GM18867 (cell line): ENCODE results near the gene TMEM98.
"Not testable (repeated sequence)": the region's sequence is repeated elsewhere in the genome, so short reads cannot be mapped to it uniquely, and the experiment has no call there.

ENCODE experiments used
- ATAC-seq: cut with Tn5 transposase; IDR thresholded peaks from one replicate; pipeline ENCODE4 v1.9.1; 2021; ENCODE audit warnings: mild to moderate bottlenecking, moderate library complexity; ENCODE audit not compliant: unreplicated experiment

The TMEM98 gene

DNA sequence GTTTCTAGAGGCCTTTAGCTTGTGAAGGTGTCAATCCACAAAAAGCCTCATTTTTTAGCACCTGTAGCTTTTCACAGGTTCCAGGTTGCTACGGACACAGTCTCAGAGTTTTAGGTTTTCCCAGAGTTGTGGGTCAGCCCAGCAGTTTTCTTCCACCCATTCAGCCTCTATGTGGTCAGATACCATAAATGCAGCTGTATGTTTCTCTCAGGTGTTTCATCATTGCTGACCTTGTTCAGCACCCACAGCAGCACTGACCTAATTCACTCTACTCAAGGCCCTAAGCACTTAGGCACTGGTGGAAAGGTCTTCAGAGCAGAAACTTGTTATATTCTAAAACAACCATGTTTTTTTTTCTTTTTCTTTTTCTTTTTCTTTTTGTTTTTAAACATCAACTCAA is 48.7 kb downstream of the TMEM98 start:
- no peak for ATAC-seq

DNA sequence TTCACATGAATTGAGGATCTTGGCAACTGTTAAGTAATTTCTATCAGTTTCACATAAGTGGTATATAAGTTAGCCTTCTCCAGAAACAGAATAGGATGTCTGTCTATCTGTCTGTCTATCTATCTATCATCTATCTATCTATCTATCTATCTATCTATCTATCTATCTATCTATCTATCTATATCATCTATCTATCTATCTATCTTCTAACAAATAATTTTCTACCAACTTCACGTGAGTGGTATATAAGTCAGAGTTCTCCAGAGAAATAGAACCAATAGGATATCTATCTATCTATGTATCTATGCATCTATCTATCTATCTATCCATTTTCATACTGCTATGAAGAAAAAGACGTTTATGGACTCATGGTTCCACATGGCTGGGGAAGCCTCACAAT is 52.3 kb downstream of the TMEM98 start:
- no peak for ATAC-seq

DNA sequence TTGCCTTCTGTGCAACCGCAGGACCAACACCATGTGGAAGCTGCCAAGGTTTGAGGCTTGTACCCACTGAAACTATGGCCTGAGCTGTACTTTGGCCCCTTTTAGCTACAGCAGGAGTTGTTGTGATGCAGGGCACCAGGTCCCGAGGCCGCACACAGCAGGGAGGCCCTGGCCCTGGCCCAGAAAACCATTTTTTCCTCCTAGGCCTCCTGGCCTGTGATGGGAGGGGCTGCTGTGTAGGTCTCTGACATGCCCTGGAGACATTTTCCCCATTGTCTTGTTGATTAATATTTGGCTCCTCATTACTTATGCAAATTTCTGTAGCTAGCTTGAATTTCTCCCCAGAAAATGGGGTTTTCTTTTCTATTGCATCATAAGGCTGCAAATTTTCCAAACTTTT is 53.7 kb downstream of the TMEM98 start:
- not testable (repeated sequence) for ATAC-seq

DNA sequence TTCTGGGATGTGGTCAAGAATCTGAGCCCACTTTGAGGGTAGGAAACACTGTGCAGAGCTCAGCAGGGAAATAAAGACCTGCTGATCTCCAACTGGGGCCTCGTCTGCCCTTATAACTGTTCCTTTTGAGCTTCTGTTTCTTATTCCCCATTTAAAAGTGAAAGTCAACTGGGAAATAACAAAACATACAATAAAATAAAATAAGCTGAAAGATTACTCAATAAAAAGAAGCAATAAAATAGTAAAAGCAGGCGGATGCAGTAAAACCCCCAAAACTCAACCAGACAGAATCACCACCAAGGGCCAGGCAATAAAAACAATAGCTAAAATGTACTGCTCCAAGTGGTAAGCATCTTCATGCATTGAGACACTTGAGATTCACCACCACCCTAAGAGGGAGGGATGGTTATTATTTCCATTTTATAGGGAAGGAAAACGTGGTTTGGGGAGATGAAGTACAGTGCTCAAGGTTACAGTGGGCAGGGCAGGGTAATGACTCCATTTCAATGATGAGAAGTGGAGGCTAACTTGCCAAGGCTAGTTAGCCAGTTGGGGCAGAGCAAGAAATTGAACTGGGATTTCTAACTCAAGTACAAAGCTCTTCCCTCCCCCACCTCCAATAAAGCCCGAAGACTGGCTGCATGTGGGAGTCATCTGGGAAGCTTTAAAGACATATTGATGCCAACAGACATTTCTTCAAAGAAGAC is 57.2 kb downstream of the TMEM98 start:
- ATAC-seq = no peak

DNA sequence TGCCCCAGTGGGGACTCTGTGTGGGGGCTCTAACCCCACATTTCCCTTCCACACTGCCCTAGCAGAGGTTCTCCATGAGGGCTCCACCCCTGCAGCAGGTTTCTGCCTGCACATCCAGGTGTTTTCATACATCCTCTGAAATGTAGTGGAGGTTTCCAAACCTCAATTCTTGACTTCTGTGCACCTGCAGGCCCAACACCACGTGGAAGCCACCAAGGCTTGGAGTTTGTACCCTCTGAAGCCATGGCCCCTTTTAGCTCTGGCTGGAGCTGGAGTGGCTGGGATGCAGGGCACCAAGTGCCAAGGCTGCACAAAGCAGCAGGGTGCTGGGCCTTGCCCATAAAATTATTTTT is 59.5 kb downstream of the TMEM98 start:
- not testable (repeated sequence) for ATAC-seq

DNA sequence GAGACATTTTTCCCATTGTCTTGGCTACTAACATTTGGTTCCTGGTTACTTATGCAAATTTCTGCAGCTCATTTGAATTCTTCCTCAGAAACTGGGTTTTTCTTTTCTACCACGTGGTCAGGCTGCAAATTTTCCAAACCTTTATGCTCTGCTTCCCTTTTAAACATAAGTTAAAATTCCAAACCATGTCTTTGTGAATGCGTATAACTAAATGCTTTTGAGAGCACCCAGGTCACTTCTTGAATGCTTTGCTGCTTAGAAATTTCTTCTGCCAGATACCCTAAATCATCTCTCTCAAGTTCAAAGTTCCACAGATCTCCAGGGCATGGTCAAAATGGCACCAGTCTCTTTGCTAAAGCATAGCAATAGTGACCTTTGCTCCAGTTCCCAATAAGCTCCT is 59.9 kb downstream of the TMEM98 start:
- not testable (repeated sequence) for ATAC-seq

DNA sequence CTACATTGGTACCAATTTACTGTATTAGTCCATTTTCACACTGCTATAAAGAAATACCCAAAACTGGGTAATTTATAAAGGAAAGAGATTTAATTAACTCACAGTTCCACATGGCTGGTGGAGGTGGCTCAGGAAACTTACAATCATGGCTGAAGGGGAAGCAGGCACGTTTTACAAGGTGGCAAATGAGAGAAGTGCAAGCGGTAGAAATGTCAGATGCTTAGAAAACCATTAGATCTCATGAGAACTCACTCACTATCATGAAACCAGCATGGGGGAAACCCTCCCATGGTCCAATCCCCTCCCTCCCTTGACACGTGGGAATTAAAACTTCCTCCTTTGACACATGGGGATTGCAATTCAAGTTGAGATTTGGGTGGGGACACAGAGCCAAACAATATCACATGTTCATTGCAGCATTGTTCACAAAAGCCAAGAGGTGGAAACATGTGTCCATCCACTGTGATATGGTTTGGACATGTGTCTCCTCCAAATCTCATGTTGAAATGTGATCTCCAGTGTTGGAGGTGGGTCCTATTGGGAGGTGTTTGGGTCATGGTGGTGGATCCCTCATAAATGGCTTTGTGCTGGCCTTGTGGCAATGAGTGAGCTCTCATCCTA is 60.6 kb downstream of the TMEM98 start:
- no peak for ATAC-seq

DNA sequence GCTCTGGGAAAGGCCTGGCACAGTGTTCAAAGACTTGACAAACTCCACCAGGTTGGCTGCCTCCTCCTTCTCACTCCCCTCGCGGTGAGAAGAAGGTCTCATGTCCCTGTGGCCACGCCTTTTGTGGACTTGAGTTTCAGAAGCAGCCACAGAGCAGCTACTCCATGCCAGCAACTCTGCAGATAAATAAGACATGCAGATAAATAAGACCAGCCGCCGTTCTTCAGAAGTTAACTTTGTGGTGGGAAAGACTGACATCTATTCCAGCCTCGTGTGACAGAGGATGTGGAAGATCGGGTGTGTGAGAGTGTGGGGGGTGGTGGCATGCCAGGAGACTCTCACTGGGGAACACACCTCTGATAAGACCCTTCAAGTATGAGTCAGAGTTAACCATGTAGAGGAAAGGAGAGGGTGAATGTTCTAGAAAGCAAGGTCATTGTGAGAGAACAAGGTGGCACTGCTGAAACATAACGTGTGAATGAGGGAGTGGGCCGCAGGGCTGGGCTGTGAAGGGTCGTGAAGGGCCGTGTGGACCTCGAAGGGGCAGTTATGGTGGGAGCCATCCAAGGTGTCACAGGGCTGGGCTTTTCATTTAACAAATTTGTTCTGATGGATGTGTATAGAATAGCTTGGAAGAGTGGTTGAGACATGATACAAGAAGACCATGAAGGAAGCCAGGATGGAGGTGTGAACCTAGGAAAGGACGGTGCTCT is 64.5 kb downstream of the TMEM98 start:
- no peak for ATAC-seq

DNA sequence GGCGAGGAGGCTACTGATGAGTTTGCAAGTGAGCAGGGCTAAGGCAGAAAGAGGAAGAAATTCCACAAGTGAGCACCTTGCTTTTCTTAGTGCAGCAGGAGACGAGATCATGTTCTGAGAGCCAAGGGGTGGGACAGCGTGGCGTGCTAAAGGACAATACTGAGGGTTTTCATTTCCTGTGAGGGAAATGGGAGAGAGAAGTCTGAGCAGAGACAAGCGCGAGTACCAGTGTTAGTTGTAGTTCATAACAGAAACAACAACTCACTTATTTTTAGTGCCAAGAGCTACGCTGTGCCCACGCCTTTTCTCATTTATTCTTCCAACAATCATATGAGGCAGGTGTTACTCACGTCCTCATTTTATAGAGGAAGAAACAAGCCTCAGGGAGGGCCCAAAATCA is 66.0 kb downstream of the TMEM98 start:
- no peak for ATAC-seq
